Trophoblast cell (in vitro differentiated cells and primary cell): ENCODE measurements around the gene PFKFB2.

Experiments used
- DNase-seq, 2 donors: peaks; one replicate each; pipeline ENCODE4 v3.0.0-alpha.2; 2016
- H2AFZ ChIP-seq: 2 replicates; pipeline ENCODE4 v1.6.1; 2013; ENCODE audit warnings: low read length, moderate library complexity, mild to moderate bottlenecking; ENCODE audit not compliant: insufficient read depth, poor library complexity
- H2AK5ac ChIP-seq: 2 replicates; pipeline ENCODE4 v1.6.1; 2013; ENCODE audit warnings: mild to moderate bottlenecking, low read length
- H2BK120ac ChIP-seq: 2 replicates; pipeline ENCODE4 v1.6.1; 2013; ENCODE audit warnings: low read length, mild to moderate bottlenecking, moderate library complexity; ENCODE audit not compliant: insufficient read depth, poor library complexity
- H2BK12ac ChIP-seq: 2 replicates; pipeline ENCODE4 v1.6.1; 2013; ENCODE audit warnings: mild to moderate bottlenecking, low read length, moderate library complexity
- H2BK5ac ChIP-seq: 2 replicates; pipeline ENCODE4 v1.6.1; 2013; ENCODE audit warnings: low read length, low read depth, moderate library complexity, mild to moderate bottlenecking; ENCODE audit not compliant: poor library complexity
- H3K14ac ChIP-seq: 2 replicates; pipeline ENCODE4 v1.6.1; 2013; ENCODE audit warnings: mild to moderate bottlenecking, low read length
- H3K18ac ChIP-seq: 2 replicates; pipeline ENCODE4 v1.6.1; 2013; ENCODE audit warnings: mild to moderate bottlenecking, low read length
- H3K23ac ChIP-seq: 2 replicates; pipeline ENCODE4 v1.6.1; 2013; ENCODE audit warnings: low read length
- H3K27ac ChIP-seq: 2 replicates; pipeline ENCODE4 v1.5.1; 2013; ENCODE audit warnings: low read depth, mild to moderate bottlenecking, inconsistent platforms, low read length, moderate library complexity
- H3K27me3 ChIP-seq: 2 replicates; pipeline ENCODE4 v1.6.1; 2013; ENCODE audit warnings: inconsistent platforms, mild to moderate bottlenecking, low read length, moderate library complexity; ENCODE audit not compliant: insufficient read depth
- H3K36me3 ChIP-seq, 2 experiments: 1 replicate in 1 of 2; 2 replicates in 1 of 2; pipeline ENCODE4 v1.6.1; 2013; ENCODE audit warnings: low read length in 2 of 2, mild to moderate bottlenecking in 2 of 2, moderate library complexity in 1 of 2; ENCODE audit not compliant: insufficient read depth in 2 of 2, control insufficient read depth in 1 of 2
- H3K4ac ChIP-seq: 2 replicates; pipeline ENCODE4 v1.6.1; 2013; ENCODE audit warnings: low read depth, mild to moderate bottlenecking, low read length, moderate library complexity
- H3K4me1 ChIP-seq, 2 experiments: 1 replicate in 1 of 2; 2 replicates in 1 of 2; pipeline ENCODE4 v1.6.1; 2013; ENCODE audit warnings: low read length in 2 of 2, mild to moderate bottlenecking in 2 of 2, moderate library complexity in 1 of 2; ENCODE audit not compliant: insufficient read depth in 2 of 2, control insufficient read depth in 1 of 2
- H3K4me2 ChIP-seq: 2 replicates; pipeline ENCODE4 v1.6.1; 2013; ENCODE audit warnings: inconsistent platforms, mild to moderate bottlenecking, low read length, moderate library complexity
- H3K4me3 ChIP-seq: 2 replicates; pipeline ENCODE4 v1.5.1; 2013; ENCODE audit warnings: mild to moderate bottlenecking, low read depth, low read length, inconsistent platforms
- H3K79me1 ChIP-seq: one replicate; pipeline ENCODE4 v1.6.1; 2013; ENCODE audit warnings: low read length
- H3K79me2 ChIP-seq: 2 replicates; pipeline ENCODE4 v1.6.1; 2013; ENCODE audit warnings: low read length, mild to moderate bottlenecking; ENCODE audit not compliant: control insufficient read depth, insufficient read depth, poor library complexity
- H3K9ac ChIP-seq: 2 replicates; pipeline ENCODE4 v1.6.1; 2013; ENCODE audit warnings: mild to moderate bottlenecking, low read length
- H3K9me3 ChIP-seq: 2 replicates; pipeline ENCODE4 v1.6.1; 2013; ENCODE audit warnings: low read depth, mild to moderate bottlenecking, control low read depth, inconsistent platforms, low read length; ENCODE audit not compliant: insufficient read depth
- H4K12ac ChIP-seq: 2 replicates; pipeline ENCODE4 v1.6.1; 2013; ENCODE audit warnings: low read depth, mild to moderate bottlenecking, low read length, moderate library complexity
- H4K8ac ChIP-seq: 2 replicates; pipeline ENCODE4 v1.6.1; 2013; ENCODE audit warnings: low read depth, mild to moderate bottlenecking, low read length, moderate library complexity
- H4K91ac ChIP-seq: one replicate; pipeline ENCODE4 v1.6.1; 2013; ENCODE audit warnings: low read depth, mild to moderate bottlenecking, low read length, moderate library complexity
- WGBS: extraction: QIAGEN DNeasy Blood & Tissue Kit; methylation state at CpG from one replicate; pipeline ENCODE4 v1.1.7; 2013; ENCODE audit warnings: missing lambda C conversion rate; ENCODE audit not compliant: insufficient read length, insufficient coverage; ENCODE audit errors: extremely low coverage; 5-methylcytosine and 5-hydroxymethylcytosine counted together

PFKFB2 gene

GRCh38 chr1:207097871-207098324 is 44.8 kb downstream of the PFKFB2 start:
- Histone ChIP-seq H2BK120ac (no peak overlapping the region), H2AFZ (no peak overlapping the region), H4K12ac (no peak overlapping the region), H2AK5ac (no peak overlapping the region), H3K9me3 (peaks cover 3% of the 10 kb centered on the region), H4K8ac (no peak overlapping the region), H2BK12ac (no peak overlapping the region), H3K36me3 (no peaks in the 10 kb centered on the region), H3K4me3 (no peak overlapping the region), H3K27ac (no peak overlapping the region), H4K91ac (no peak overlapping the region), H3K14ac (no peak overlapping the region), H3K79me2 (no peaks in the 10 kb centered on the region), H3K79me1 (no peaks in the 10 kb centered on the region), H3K4me1 (no peaks in the 10 kb centered on the region), H3K4ac (no peak overlapping the region), H2BK5ac (no peak overlapping the region), H3K23ac (no peak overlapping the region), H3K27me3 (no peaks in the 10 kb centered on the region), H3K18ac (no peak overlapping the region), H3K4me2 (no peak overlapping the region), H3K9ac (no peak overlapping the region)
- no peak for DNase-seq
- no CpG with 5 or more reads among the region's 3 CpGs for WGBS

DNA sequence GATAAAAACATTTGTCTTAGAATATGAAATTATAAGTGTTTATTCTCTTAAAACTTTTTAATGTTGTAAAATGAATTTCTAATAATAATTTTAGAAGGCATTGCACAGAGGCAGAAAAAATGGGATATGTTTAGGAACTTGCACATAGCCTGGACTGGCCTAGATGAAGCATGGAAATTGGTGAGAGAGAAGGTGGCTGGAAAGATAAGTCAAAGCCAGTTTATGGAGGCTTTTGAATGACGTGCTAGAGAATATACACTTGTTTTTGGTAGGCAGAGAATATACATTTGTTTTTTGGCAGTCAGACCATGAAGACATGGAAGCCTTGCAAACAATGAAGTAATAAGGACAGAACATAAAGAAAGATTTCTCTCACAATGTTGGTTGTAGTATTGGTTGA is 48.6 kb downstream of the PFKFB2 start:
- DNase-seq: no peak
- no peak overlapping the region for H3K27ac ChIP-seq
- H3K36me3 ChIP-seq: no peaks in the 10 kb centered on the region
- no peaks in the 10 kb centered on the region for H3K79me2 ChIP-seq
- no peak overlapping the region for H3K18ac ChIP-seq
- H3K4me1 ChIP-seq: no peaks in the 10 kb centered on the region
- no peak overlapping the region for H2BK5ac ChIP-seq
- no peak overlapping the region for H3K4me2 ChIP-seq
- H3K79me1 ChIP-seq: no peaks in the 10 kb centered on the region
- H3K9ac ChIP-seq: no peak overlapping the region
- H2BK12ac ChIP-seq: no peak overlapping the region
- no peak overlapping the region for H2AFZ ChIP-seq
- no peak overlapping the region for H2AK5ac ChIP-seq
- H3K4me3 ChIP-seq: no peak overlapping the region
- no peak overlapping the region for H4K8ac ChIP-seq
- no peak overlapping the region for H4K91ac ChIP-seq
- no CpG with 5 or more reads among the region's 1 CpG for WGBS
- H3K14ac ChIP-seq: no peak overlapping the region
- no peak overlapping the region for H3K23ac ChIP-seq
- H2BK120ac ChIP-seq: no peak overlapping the region
- H3K4ac ChIP-seq: no peak overlapping the region
- peaks cover 3% of the 10 kb centered on the region for H3K9me3 ChIP-seq
- H4K12ac ChIP-seq: no peak overlapping the region
- no peaks in the 10 kb centered on the region for H3K27me3 ChIP-seq

DNA sequence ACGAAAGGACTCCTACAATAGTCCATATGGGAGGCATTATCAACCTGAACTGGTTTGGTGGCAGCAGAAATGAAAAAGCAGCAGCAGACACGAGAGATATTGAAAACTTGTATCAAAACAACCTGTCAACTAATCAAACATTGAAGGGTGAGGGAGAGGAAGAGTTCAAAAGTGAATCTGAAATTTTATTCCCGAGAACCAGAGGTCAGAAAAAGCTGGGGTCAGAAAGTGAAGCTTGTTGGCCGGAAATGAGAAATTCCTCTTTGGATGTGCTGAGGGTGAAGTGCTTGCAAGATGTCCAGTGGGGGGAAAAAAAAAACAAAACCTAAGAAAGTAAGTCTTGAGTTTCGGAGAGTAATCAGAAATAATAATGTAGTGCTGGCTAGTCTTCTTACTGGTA is 49.1 kb downstream of the PFKFB2 start:
- DNase-seq: no peak
- Histone ChIP-seq H3K9ac (no peak overlapping the region), H3K9me3 (peaks cover 3% of the 10 kb centered on the region), H3K27ac (no peak overlapping the region), H2BK120ac (no peak overlapping the region), H3K79me2 (no peaks in the 10 kb centered on the region), H2AFZ (no peak overlapping the region), H3K79me1 (no peaks in the 10 kb centered on the region), H3K4ac (no peak overlapping the region), H3K4me2 (no peak overlapping the region), H4K12ac (no peak overlapping the region), H2BK12ac (no peak overlapping the region), H4K8ac (no peak overlapping the region), H3K18ac (no peak overlapping the region), H4K91ac (no peak overlapping the region), H3K36me3 (no peaks in the 10 kb centered on the region), H3K27me3 (no peaks in the 10 kb centered on the region), H3K23ac (no peak overlapping the region), H2BK5ac (no peak overlapping the region), H3K14ac (no peak overlapping the region), H2AK5ac (no peak overlapping the region), H3K4me1 (no peaks in the 10 kb centered on the region), H3K4me3 (no peak overlapping the region)
- no CpG with 5 or more reads among the region's 5 CpGs for WGBS

DNA sequence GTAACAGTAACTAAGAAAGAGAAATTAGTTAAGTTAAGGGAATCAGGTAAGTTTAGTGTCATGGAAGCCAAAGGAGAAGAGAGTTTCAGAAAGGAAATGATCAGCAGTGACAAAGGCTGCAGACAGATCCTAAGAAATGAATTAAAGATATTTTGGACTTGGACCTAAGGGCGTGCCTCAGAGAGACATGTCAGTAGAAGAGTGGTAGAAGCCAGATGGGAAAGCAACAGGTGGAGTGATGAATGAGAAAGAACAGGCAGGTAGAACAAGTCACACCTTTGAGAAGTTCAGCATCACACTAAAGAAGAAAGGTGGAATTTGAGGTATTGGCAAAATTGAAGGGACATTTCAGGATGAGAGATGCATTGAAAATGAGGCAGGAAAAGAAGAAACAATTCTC is 49.6 kb downstream of the PFKFB2 start:
- Histone ChIP-seq H3K23ac (no peak overlapping the region), H3K14ac (no peak overlapping the region), H2AFZ (no peak overlapping the region), H3K18ac (no peak overlapping the region), H4K8ac (no peak overlapping the region), H3K4me3 (no peak overlapping the region), H3K4me2 (no peak overlapping the region), H3K9ac (no peak overlapping the region), H2BK120ac (no peak overlapping the region), H3K27me3 (no peaks in the 10 kb centered on the region), H3K27ac (no peak overlapping the region), H4K91ac (no peak overlapping the region), H3K4ac (no peak overlapping the region), H4K12ac (no peak overlapping the region), H3K79me2 (no peaks in the 10 kb centered on the region), H3K36me3 (no peaks in the 10 kb centered on the region), H3K79me1 (no peaks in the 10 kb centered on the region), H3K9me3 (peaks cover 3% of the 10 kb centered on the region), H3K4me1 (no peaks in the 10 kb centered on the region), H2BK5ac (no peak overlapping the region), H2BK12ac (no peak overlapping the region), H2AK5ac (no peak overlapping the region)
- no CpG with 5 or more reads among the region's 1 CpG for WGBS
- DNase-seq: no peak
